Ovary (tissue), 3 donors: ENCODE results near the gene RNF208.

Experiments used
- EP300 ChIP-seq: sonication (generic); formaldehyde crosslinking; IDR thresholded peaks from one replicate; pipeline ENCODE4 v1.6.1; 2017; ENCODE audit warnings: antibody characterized with exemption
- POLR2A ChIP-seq: fragments of 450-650 bp; IDR thresholded peaks from one replicate; pipeline ENCODE4 v1.6.1; 2017; ENCODE audit warnings: antibody characterized with exemption, mild to moderate bottlenecking, moderate library complexity
- TF ChIP-seq, protein P1 (sequence below), 3 donors: fragments of 450-650 bp in 2 of 3; fragments of 200-600 bp in 1 of 3; IDR thresholded peaks; one replicate each; pipeline versions ENCODE4 v1.5.1 to v1.8.0; 2016 to 2022; ENCODE audit warnings: antibody characterized with exemption in 3 of 3, mild to moderate bottlenecking in 1 of 3
- donor health status: DM: no; HTN: no; CAD: no.

GRCh38 chr9:137220317-137221094 lies 1.5 kb downstream of the RNF208 start:
- TF ChIP-seq POLR2A (no peak), EP300 (no peak)
- TF ChIP-seq, protein P1, sequence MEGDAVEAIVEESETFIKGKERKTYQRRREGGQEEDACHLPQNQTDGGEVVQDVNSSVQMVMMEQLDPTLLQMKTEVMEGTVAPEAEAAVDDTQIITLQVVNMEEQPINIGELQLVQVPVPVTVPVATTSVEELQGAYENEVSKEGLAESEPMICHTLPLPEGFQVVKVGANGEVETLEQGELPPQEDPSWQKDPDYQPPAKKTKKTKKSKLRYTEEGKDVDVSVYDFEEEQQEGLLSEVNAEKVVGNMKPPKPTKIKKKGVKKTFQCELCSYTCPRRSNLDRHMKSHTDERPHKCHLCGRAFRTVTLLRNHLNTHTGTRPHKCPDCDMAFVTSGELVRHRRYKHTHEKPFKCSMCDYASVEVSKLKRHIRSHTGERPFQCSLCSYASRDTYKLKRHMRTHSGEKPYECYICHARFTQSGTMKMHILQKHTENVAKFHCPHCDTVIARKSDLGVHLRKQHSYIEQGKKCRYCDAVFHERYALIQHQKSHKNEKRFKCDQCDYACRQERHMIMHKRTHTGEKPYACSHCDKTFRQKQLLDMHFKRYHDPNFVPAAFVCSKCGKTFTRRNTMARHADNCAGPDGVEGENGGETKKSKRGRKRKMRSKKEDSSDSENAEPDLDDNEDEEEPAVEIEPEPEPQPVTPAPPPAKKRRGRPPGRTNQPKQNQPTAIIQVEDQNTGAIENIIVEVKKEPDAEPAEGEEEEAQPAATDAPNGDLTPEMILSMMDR (IDR thresholded peaks at IDR 0.05) = no peak
